HepG2 (cell line): ENCODE measurements around the gene ST8SIA4. TPM values are rescaled to one million over a fixed set of nuclear protein-coding genes. Genes with fewer than 3 reads are reported as not detected.

ENCODE experiments used
- ATAC-seq: fragments of 200-7000 bp; cut with Tn5 transposase; 3 replicates; pipeline ENCODE4 v1.9.1; 2020; ENCODE audit warnings: mild to moderate bottlenecking, moderate library complexity
- BruUV-seq: library from RNA; stranded (reverse); fragments of 400-500 nt; replicated peaks from 2 replicates; lab custom pipeline; 2021; lab: Mats Ljungman, UMichigan
- CTCF ChIA-PET: fragments of 300-600 bp; formaldehyde crosslinking; extraction: SDS; loops from one replicate; lab custom pipeline; 2021; ENCODE audit warnings: low total read pairs, inconsistent platforms, low intra/inter-chr PET ratio; lab: Yijun Ruan, JAX
- POLR2A ChIA-PET: fragments of 350-600 bp; sonication (Branson Sonifier 250); formaldehyde crosslinking; loops from one replicate; lab custom pipeline; 2020; ENCODE audit warnings: antibody characterized with exemption, inconsistent platforms; lab: Yijun Ruan, JAX
- DNase-seq: peaks from one replicate; pipeline ENCODE4 v3.0.0-alpha.2; 2015; ENCODE audit warnings: low spot score
- FAIRE-seq: peaks from 3 replicates; lab custom pipeline; 2011; peaks lifted over from hg19 to GRCh38; lab: Jason Lieb, UNC
- H2AFZ ChIP-seq: one replicate; pipeline ENCODE4 v1.6.1; 2011; ENCODE audit warnings: low read length, inconsistent platforms
- H3K27ac ChIP-seq: fragments of 300-600 bp; 3 replicates; pipeline ENCODE4 v1.8.0; 2011; ENCODE audit warnings: mixed run types, mild to moderate bottlenecking, mixed read lengths, low read length, inconsistent platforms; ENCODE audit not compliant: insufficient read depth; ENCODE audit errors: extremely low read length
- H3K27me3 ChIP-seq, 2 experiments: fragments of 200-600 bp in 1 of 2; 2 replicates in 1 of 2; 3 replicates in 1 of 2; pipeline versions ENCODE4 v1.6.0 to v1.8.0; 2011; ENCODE audit warnings: low read length in 2 of 2, mild to moderate bottlenecking in 2 of 2, moderate library complexity in 2 of 2, inconsistent platforms in 1 of 2; ENCODE audit not compliant: insufficient read depth in 2 of 2, control insufficient read depth in 1 of 2
- H3K36me3 ChIP-seq, 2 experiments: fragments of 200-600 bp in 1 of 2; replicated peaks in 1 of 2; 2 replicates in 1 of 2; 3 replicates in 1 of 2; pipeline versions ENCODE4 v1.5.1 to v1.8.0; 2011; ENCODE audit warnings: low read length in 2 of 2, inconsistent platforms in 1 of 2; ENCODE audit not compliant: insufficient read depth in 2 of 2, control insufficient read depth in 1 of 2
- H3K4me1 ChIP-seq: 2 replicates; pipeline ENCODE4 v1.5.1; 2012; ENCODE audit warnings: low read length, inconsistent platforms; ENCODE audit not compliant: insufficient read depth
- H3K4me2 ChIP-seq: 2 replicates; pipeline ENCODE4 v1.6.0; 2011; ENCODE audit warnings: low read depth, low read length, inconsistent platforms
- H3K4me3 ChIP-seq, 3 experiments: fragments of 200-600 bp in 1 of 3; sonication (generic), shearing (Covaris generic) in 1 of 3; replicated peaks in 1 of 3; 2 replicates each; pipeline ENCODE4 v1.5.1; 2011 to 2016; ENCODE audit warnings: low read length in 3 of 3, inconsistent platforms in 2 of 3, low read depth in 2 of 3, mild to moderate bottlenecking in 2 of 3, control low read depth in 1 of 3, mixed read lengths in 1 of 3; ENCODE audit not compliant: insufficient read depth in 1 of 3
- H3K79me2 ChIP-seq: one replicate; pipeline ENCODE4 v1.6.1; 2011; ENCODE audit warnings: low read length, inconsistent platforms; ENCODE audit not compliant: insufficient read depth
- H3K9ac ChIP-seq: 2 replicates; pipeline ENCODE4 v1.6.0; 2011; ENCODE audit warnings: mild to moderate bottlenecking, low read depth, low read length, inconsistent platforms; ENCODE audit not compliant: insufficient read depth
- H3K9me3 ChIP-seq: 2 replicates; pipeline ENCODE4 v1.5.1; 2012; ENCODE audit warnings: mild to moderate bottlenecking, low read length
- H4K20me1 ChIP-seq: 2 replicates; pipeline ENCODE4 v1.6.0; 2011; ENCODE audit warnings: inconsistent platforms, mild to moderate bottlenecking, low read length, moderate library complexity; ENCODE audit not compliant: insufficient read depth
- AKNA ChIP-seq: sonication (generic); formaldehyde crosslinking; IDR thresholded peaks from 2 replicates; pipeline ENCODE4 v1.4.0; 2020; ENCODE audit warnings: missing genetic modification reagents, borderline replicate concordance
- NBN ChIP-seq: fragments of 450-650 bp; conservative IDR thresholded peaks from 2 replicates; pipeline ENCODE4 v1.6.1; 2017
- SMAD9 ChIP-seq: sonication (generic); formaldehyde crosslinking; IDR thresholded peaks from 2 replicates; pipeline ENCODE4 v1.5.1; 2020; ENCODE audit warnings: mild to moderate bottlenecking, missing genetic modification reagents
- SP140L ChIP-seq: sonication (generic); formaldehyde crosslinking; IDR thresholded peaks from 2 replicates; pipeline ENCODE4 v1.4.0; 2020; ENCODE audit warnings: missing genetic modification reagents, borderline replicate concordance
- SRSF1 ChIP-seq: fragments of 200-400 bp; formaldehyde crosslinking; optimal IDR thresholded peaks from 2 replicates; pipeline ENCODE3; 2017; ENCODE audit warnings: mild to moderate bottlenecking, low read depth, low read length, moderate library complexity
- ZNF207 ChIP-seq: fragments of 450-650 bp; IDR thresholded peaks from 2 replicates; pipeline ENCODE4 v1.6.1; 2016; ENCODE audit warnings: antibody characterized with exemption, borderline replicate concordance
- ZNF280B ChIP-seq: sonication (generic); formaldehyde crosslinking; IDR thresholded peaks from 2 replicates; pipeline ENCODE4 v1.5.0; 2020; ENCODE audit warnings: missing genetic modification reagents, mild to moderate bottlenecking, borderline replicate concordance
- ZNF441 ChIP-seq: sonication (generic); formaldehyde crosslinking; IDR thresholded peaks from 2 replicates; pipeline ENCODE4 v1.7.0; 2021; ENCODE audit warnings: missing genetic modification reagents, borderline replicate concordance
- ZNF616 ChIP-seq: sonication (generic); formaldehyde crosslinking; IDR thresholded peaks from 2 replicates; pipeline ENCODE4 v1.5.0; 2020; ENCODE audit warnings: low read depth, mild to moderate bottlenecking, missing genetic modification reagents
- in situ Hi-C: cut with HindIII; loops from 2 replicates; pipeline ENCODE4 v1.10.0; 2017; ENCODE audit warnings: low pct_unique_long_range_greater_than_20kb; ENCODE audit not compliant: extremely low pct_ligation_motif_present
- intact Hi-C: fragments of 100-400 bp; cut with micrococcal nuclease; formaldehyde crosslinking; loops from one replicate; pipeline ENCODE4 v1.10.0; 2022; ENCODE audit not compliant: unreplicated experiment
- polyA plus RNA-seq, 8 experiments: library from polyadenylated mRNA; depleted of rRNA in 3 of 8; stranded (reverse) in 7 of 8; unstranded in 1 of 8; fragments of >200 nt; fragmentation: Illumina TruSeq in 4 of 8; extraction: Trizol in 4 of 8; gene quantifications; 2 replicates each; pipeline versions ENCODE4 v1.2.1 to v1.2.3, GENCODE V29; 2011 to 2016; ENCODE audit warnings: low read depth in 4 of 8, missing spikeins in 1 of 8, mixed read lengths in 1 of 8; ENCODE audit not compliant: insufficient read depth in 1 of 8
- total RNA-seq, 5 experiments: library from RNA; depleted of rRNA; stranded (reverse); fragments of >200 nt; fragmentation: Illumina TruSeq; extraction: Trizol; gene quantifications; 2 replicates each; pipeline ENCODE4 v1.2.3, GENCODE V29; 2016; ENCODE audit warnings: low read depth in 1 of 5
- TF ChIP-seq, protein P1 (sequence below): sonication (generic); formaldehyde crosslinking; IDR thresholded peaks from 2 replicates; pipeline ENCODE4 v1.4.0; 2020; ENCODE audit warnings: missing genetic modification reagents
- TF ChIP-seq, protein P2 (sequence below): sonication (generic); formaldehyde crosslinking; IDR thresholded peaks from 2 replicates; pipeline ENCODE4 v1.8.1; 2023; ENCODE audit warnings: missing genetic modification reagents, inconsistent platforms, borderline replicate concordance
- TF ChIP-seq, protein P3 (sequence below): sonication (generic); formaldehyde crosslinking; IDR thresholded peaks from 2 replicates; pipeline ENCODE4 v1.5.0; 2020; ENCODE audit warnings: mild to moderate bottlenecking, missing genetic modification reagents

The ST8SIA4 gene
- total and polyA plus RNA-seq, 2 of the 13 experiments (the other 11 are each of a cell fraction or from before 2014, with no cell fraction given) = not detected

- TF ChIP-seq, protein P1, sequence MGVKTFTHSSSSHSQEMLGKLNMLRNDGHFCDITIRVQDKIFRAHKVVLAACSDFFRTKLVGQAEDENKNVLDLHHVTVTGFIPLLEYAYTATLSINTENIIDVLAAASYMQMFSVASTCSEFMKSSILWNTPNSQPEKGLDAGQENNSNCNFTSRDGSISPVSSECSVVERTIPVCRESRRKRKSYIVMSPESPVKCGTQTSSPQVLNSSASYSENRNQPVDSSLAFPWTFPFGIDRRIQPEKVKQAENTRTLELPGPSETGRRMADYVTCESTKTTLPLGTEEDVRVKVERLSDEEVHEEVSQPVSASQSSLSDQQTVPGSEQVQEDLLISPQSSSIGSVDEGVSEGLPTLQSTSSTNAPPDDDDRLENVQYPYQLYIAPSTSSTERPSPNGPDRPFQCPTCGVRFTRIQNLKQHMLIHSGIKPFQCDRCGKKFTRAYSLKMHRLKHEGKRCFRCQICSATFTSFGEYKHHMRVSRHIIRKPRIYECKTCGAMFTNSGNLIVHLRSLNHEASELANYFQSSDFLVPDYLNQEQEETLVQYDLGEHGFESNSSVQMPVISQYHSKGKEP = no peak
- TF ChIP-seq SMAD9 (CRISPR knock-in tag) = no peak
These were observed 81.3 kb downstream of the ST8SIA4 start (continued) for GRCh38 chr5:100821751-100822150.

- CTCF ChIA-PET = no interaction called here
- DNase-seq (no peak), ATAC-seq (no peak), FAIRE-seq (no peak)
- Histone ChIP-seq H3K9ac (no peak overlapping the region), H3K36me3 (no peaks in the 10 kb centered on the region), H3K79me2 (no peaks in the 10 kb centered on the region), H3K9me3 (no peaks in the 10 kb centered on the region), H3K4me2 (no peak overlapping the region), H3K27ac (no peak overlapping the region), H3K27me3 (no peaks in the 10 kb centered on the region), H4K20me1 (no peaks in the 10 kb centered on the region), H3K4me1 (no peaks in the 10 kb centered on the region), H3K4me3 (no peak overlapping the region), H2AFZ (no peak overlapping the region)
- intact Hi-C loops (no loop called here), in situ Hi-C loops (no loop called here)
- no TSS peak for BruUV-seq
- POLR2A ChIA-PET = no interaction called here
- TF ChIP-seq, protein P2, sequence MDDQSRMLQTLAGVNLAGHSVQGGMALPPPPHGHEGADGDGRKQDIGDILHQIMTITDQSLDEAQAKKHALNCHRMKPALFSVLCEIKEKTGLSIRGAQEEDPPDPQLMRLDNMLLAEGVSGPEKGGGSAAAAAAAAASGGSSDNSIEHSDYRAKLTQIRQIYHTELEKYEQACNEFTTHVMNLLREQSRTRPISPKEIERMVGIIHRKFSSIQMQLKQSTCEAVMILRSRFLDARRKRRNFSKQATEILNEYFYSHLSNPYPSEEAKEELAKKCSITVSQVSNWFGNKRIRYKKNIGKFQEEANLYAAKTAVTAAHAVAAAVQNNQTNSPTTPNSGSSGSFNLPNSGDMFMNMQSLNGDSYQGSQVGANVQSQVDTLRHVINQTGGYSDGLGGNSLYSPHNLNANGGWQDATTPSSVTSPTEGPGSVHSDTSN = no peak
- TF ChIP-seq NBN (no peak), SP140L (no peak), ZNF280B (CRISPR knock-in tag) (no peak), AKNA (CRISPR knock-in tag) (no peak), ZNF616 (no peak), SRSF1 (no peak), ZNF441 (CRISPR knock-in tag) (no peak), ZNF207 (no peak)
- TF ChIP-seq, protein P3, sequence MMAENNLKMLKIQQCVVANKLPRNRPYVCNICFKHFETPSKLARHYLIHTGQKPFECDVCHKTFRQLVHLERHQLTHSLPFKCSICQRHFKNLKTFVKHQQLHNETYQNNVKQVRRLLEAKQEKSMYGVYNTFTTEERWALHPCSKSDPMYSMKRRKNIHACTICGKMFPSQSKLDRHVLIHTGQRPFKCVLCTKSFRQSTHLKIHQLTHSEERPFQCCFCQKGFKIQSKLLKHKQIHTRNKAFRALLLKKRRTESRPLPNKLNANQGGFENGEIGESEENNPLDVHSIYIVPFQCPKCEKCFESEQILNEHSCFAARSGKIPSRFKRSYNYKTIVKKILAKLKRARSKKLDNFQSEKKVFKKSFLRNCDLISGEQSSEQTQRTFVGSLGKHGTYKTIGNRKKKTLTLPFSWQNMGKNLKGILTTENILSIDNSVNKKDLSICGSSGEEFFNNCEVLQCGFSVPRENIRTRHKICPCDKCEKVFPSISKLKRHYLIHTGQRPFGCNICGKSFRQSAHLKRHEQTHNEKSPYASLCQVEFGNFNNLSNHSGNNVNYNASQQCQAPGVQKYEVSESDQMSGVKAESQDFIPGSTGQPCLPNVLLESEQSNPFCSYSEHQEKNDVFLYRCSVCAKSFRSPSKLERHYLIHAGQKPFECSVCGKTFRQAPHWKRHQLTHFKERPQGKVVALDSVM (CRISPR knock-in tag) = no peak
These were observed 84.7 kb downstream of the ST8SIA4 start for GRCh38 chr5:100818340-100818739.
